ENCODE results near the gene SRP14. TPM values are rescaled to one million over a fixed set of nuclear protein-coding genes. Genes with fewer than 3 reads are reported as not detected.
"Not testable (repeated sequence)": the region's sequence is repeated elsewhere in the genome, so short reads cannot be mapped to it uniquely, and the experiment has no call there.

SRP14 gene
- total RNA-seq, 1 experiment from 2014 or later, result 406 TPM

GRCh38 chr15:40073716-40074490 lies 34.9 kb upstream of the SRP14 start:
- not testable (repeated sequence) for H3K27ac ChIP-seq; H3K4me3 ChIP-seq; H3K9me3 ChIP-seq (replicated peaks); DNase-seq; H3K36me3 ChIP-seq; H3K27me3 ChIP-seq
- peaks cover 15% of the 10 kb centered on the region for H3K4me1 ChIP-seq

GRCh38 chr15:40072216-40072990 lies 33.4 kb upstream of the SRP14 start:
- H3K4me1 ChIP-seq, result peaks cover 23% of the 10 kb centered on the region
- H3K27me3 ChIP-seq, result no peaks in the 10 kb centered on the region
- DNase-seq, result no peak
- no peak overlapping the region for H3K27ac ChIP-seq
- H3K9me3 ChIP-seq (replicated peaks), result no peaks in the 10 kb centered on the region
- no peak overlapping the region for H3K4me3 ChIP-seq
- no peaks in the 10 kb centered on the region for H3K36me3 ChIP-seq

DNA sequence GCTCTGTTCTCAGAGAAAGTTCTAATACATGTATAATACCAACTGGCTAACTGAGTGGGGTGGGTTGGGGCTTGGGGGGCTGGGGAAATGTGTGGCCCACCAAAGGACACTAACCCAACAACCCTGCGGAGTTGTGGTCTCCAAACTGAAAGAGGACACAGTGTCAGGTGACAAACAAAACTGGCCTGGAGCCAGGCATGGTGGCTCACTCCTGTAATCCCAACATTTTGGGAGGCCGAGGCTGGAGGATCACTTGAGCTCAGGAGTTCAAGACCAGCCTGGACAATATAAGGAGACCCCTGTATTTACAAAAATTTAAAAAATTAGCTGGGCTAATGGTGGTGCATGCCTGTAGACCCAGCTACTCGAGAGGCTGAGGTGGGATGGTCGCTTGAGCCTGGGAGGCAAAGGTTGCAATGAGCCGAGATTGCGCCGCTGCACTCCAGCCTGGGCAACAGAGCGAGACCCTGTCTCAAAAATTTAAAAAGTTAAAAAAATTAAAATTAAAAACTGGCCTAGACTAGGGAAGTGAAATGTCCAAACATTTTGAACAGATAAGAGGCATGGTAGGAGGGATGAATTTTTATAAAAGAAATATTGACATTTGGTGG lies 31.7 kb upstream of the SRP14 start:
- H3K27me3 ChIP-seq, result no peaks in the 10 kb centered on the region
- no peak overlapping the region for H3K27ac ChIP-seq
- DNase-seq, result peak in 1 of 2 experiments; percentile 33
- H3K4me3 ChIP-seq, result no peak overlapping the region
- no peaks in the 10 kb centered on the region for H3K36me3 ChIP-seq
- peaks cover 23% of the 10 kb centered on the region for H3K4me1 ChIP-seq
- no peaks in the 10 kb centered on the region for H3K9me3 ChIP-seq (replicated peaks)

DNA sequence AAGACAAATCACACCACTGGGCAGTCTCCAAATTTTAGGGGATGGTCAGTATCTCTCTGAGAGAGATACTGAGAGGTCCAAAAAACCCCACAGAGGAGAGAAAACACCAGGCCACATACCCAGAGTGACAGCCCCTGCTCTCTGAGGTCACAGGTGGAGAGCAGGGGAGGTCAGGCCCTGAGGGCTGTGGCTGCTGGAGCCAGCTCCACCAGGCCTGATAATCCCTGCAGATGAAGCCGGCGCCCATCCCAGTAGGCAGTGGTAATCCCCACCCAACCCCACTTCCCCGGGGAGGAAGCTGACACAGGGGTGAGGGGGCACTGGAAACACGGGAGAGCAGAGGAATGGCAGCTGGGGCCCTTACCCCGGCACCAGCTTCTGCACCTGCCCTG lies 31.2 kb upstream of the SRP14 start:
- Histone ChIP-seq H3K4me1 (peaks cover 24% of the 10 kb centered on the region), H3K4me3 (no peak overlapping the region), H3K27me3 (no peaks in the 10 kb centered on the region), H3K36me3 (no peaks in the 10 kb centered on the region), H3K27ac (peak overlapping the region; percentile 94), H3K9me3 (replicated peaks) (no peaks in the 10 kb centered on the region)
- DNase-seq, result peak; percentile 50 to 51

DNA sequence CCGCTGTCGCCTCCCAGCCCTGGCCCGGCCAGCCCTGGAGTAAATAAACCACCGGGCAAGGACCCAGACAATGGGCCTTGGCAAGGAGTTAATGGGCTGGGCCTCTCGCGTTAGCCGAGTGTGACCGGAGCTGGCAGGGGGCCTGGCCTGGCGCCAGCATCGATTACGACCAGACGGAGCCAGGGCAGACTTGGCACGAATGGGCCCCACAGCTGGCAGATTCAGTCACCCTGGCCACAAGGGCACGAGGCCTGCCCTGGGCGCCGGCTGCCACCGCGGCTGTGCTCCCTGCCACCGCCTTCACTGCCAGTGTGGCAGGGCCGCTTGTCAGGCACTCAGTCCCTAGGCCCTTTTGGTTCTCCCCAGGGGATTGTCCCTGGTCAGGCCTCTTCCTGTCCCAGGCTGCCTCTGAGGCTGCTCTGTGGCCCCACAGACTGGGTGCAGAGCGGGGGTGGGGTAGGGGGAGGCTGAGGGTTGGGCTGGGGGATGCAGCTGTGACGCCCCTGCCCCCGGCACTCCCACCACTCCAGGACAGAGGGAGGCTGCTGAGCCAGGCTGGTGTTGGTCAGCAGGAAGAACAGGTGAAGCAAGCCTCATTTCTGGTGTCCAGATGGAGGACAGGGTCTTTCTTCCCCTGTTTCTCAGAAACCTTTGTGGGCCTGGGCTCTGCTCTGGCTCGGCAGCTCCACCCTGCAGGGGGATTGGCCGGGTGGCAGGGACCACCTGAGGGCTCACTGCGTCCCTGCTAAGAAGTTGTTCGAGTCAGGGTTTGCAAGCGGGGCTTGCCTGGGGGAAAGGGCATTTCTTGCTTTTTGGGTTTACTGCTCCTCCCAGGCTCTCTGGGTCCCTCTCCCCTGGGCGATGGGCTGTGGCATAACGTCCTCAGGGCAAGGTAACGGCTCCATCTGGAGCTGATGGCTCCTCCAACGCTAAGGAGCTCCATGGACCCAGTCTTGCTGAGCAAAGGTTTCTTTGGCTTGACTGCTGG lies 30.5 kb upstream of the SRP14 start:
- Histone ChIP-seq H3K9me3 (replicated peaks) (no peaks in the 10 kb centered on the region), H3K4me1 (peaks cover 31% of the 10 kb centered on the region), H3K4me3 (peak overlapping the region; percentile 50), H3K36me3 (no peaks in the 10 kb centered on the region), H3K27me3 (no peaks in the 10 kb centered on the region), H3K27ac (peak overlapping the region; percentile 94)
- DNase-seq, result peak; percentile 94 to 95

GRCh38 chr15:40067921-40068624 lies 29.1 kb upstream of the SRP14 start:
- Histone ChIP-seq H3K36me3 (no peaks in the 10 kb centered on the region), H3K4me1 (peaks cover 44% of the 10 kb centered on the region), H3K27ac (peak overlapping the region; percentile 94; the same call in 1 of the 2 replicates), H3K27me3 (no peaks in the 10 kb centered on the region), H3K4me3 (no peak overlapping the region), H3K9me3 (replicated peaks) (no peaks in the 10 kb centered on the region)
- no peak for DNase-seq

DNA sequence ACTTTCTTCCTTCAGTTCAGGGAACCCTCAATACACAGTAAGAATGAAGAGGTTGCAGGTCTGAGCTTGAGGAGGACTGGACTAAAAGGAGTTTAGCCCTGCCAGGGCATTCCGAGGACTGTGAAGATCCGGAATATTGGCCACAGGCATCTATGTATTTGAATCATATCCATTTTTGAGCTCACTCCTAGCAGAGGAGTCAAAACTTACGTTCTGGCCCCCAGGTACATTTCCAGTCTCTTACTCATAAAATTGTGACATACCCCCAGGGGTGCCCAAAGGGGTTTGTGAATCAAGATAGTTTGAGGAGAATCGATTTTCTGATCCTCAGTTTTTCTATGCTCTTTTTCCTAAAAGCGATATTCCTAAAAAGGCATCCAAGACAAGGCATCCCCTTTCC lies 27.6 kb upstream of the SRP14 start:
- no peak for DNase-seq
- Histone ChIP-seq H3K27ac (no peak overlapping the region), H3K27me3 (no peaks in the 10 kb centered on the region), H3K36me3 (no peaks in the 10 kb centered on the region), H3K4me3 (no peak overlapping the region), H3K9me3 (replicated peaks) (no peaks in the 10 kb centered on the region), H3K4me1 (peaks cover 44% of the 10 kb centered on the region)

DNA sequence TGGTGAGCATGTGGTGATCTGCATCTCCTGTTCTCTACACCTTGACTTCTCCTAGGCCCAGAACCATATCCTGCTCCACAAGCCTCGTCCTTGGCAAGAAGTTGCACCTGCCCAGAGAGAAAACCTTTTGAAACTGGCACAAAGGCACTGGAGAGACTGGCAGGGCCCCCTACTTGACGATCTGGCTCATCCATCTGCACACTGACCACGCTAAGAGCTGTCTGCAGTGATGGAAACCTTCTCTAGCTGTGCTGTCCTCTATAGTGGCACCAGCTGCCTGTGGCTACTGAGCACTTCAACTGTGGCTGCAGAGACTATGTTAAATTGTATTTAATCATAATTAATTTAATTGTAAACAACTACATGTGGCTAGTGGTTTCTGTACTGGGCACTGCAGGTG lies 26.2 kb upstream of the SRP14 start:
- peaks cover 39% of the 10 kb centered on the region for H3K4me1 ChIP-seq
- H3K4me3 ChIP-seq, result no peak overlapping the region
- H3K36me3 ChIP-seq, result no peaks in the 10 kb centered on the region
- no peak overlapping the region for H3K27ac ChIP-seq
- no peaks in the 10 kb centered on the region for H3K9me3 ChIP-seq (replicated peaks)
- no peaks in the 10 kb centered on the region for H3K27me3 ChIP-seq
- no peak for DNase-seq

DNA sequence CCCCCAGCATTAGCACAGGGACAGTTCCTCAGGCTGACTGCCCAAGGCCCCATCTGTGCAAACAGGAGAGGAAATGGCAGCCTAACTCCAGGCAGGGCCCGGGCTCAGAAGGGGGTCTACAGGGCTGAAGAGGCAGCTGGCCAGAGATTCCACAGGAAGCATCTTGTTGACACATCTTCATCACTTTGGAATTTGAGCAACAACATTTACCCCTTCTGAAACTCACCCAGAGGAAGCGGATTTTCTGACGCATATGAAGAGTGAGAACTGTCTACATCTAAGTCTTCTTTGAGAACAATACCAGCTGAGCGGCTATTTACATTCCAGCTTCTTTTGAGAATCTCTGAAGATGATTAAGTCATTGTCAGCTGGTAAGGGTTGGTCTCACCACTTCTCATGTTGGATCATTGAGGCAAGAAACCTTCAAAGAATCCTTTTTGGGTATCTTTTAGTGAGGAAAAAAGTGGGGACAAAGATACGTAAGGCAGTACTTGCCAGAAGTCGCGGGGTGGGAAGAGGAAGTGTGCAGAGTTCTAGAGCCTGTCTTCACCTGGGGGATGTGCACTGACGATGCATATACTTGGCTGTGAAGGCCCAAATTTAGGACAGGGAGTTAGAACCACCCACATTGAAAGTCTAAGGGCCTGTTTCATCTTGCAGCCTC lies 25.4 kb upstream of the SRP14 start:
- no peaks in the 10 kb centered on the region for H3K27me3 ChIP-seq
- peak overlapping the region; percentile 4; the same call in 1 of the 2 replicates for H3K27ac ChIP-seq

GRCh38 chr15:40063563-40064011 lies 24.6 kb upstream of the SRP14 start:
- no peak for DNase-seq
- H3K27ac ChIP-seq, result peak overlapping the region; percentile 4; the same call in 1 of the 2 replicates

More for the DNA sequence above, 25.4 kb upstream of the SRP14 start:
- Histone ChIP-seq H3K4me1 (peaks cover 31% of the 10 kb centered on the region), H3K9me3 (replicated peaks) (no peaks in the 10 kb centered on the region), H3K4me3 (no peak overlapping the region), H3K36me3 (no peaks in the 10 kb centered on the region)
- DNase-seq, result peak; percentile 28 to 39

GRCh38 chr15:40062816-40063562 lies 24.0 kb upstream of the SRP14 start:
- Histone ChIP-seq H3K9me3 (replicated peaks) (no peaks in the 10 kb centered on the region), H3K36me3 (no peaks in the 10 kb centered on the region), H3K4me3 (no peak overlapping the region), H3K27me3 (no peaks in the 10 kb centered on the region), H3K4me1 (peaks cover 21% of the 10 kb centered on the region), H3K27ac (no peak overlapping the region)
- DNase-seq, result no peak

More at GRCh38 chr15:40063563-40064011, 24.6 kb upstream of the SRP14 start:
- Histone ChIP-seq H3K4me3 (no peak overlapping the region), H3K36me3 (no peaks in the 10 kb centered on the region), H3K9me3 (replicated peaks) (no peaks in the 10 kb centered on the region), H3K27me3 (no peaks in the 10 kb centered on the region), H3K4me1 (peaks cover 27% of the 10 kb centered on the region)

DNA sequence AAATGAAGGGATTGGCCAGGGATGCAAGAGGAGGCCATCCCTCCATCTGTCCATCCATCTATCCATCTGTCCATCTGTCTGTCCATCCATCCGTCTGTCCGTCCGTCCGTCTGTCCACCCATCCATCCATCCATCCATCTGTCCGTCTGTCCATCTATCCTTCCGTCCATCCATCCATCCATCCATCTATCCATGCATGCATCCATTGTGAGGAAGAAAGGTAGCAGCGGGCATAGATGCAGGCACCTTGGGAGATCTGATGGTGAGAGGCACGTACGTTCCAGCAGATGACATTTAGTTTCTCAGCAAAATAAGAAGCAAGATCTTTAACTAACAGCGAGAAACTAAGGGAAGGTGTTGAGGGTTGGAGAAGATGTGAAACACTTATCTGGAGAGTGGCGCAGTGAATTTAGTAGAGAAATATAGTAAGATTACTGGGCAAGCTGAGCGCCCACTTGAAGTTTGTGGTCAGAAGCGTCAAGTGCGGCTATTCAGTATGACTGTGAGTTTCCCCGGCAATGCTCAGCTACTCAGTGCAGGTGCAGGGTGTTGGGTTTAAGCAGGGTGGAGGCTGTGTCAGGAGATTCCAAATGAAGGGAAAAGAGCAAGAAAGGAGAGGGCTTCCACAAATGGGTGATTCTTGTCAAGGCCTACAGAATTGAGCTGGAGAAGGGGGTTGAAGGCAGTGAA lies 22.4 kb upstream of the SRP14 start:
- no peak overlapping the region for H3K27ac ChIP-seq
- no peak for DNase-seq
- peaks cover 21% of the 10 kb centered on the region for H3K4me1 ChIP-seq
- no peaks in the 10 kb centered on the region for H3K9me3 ChIP-seq (replicated peaks)
- H3K36me3 ChIP-seq, result no peaks in the 10 kb centered on the region
- no peaks in the 10 kb centered on the region for H3K27me3 ChIP-seq
- no peak overlapping the region for H3K4me3 ChIP-seq

Data from SJCRH30 (cell line).